NT2/D1 (cell line): ENCODE measurements around the gene TKT.

Experiments
- DNase-seq: peaks from one replicate; pipeline ENCODE4 v3.0.0-alpha.2; 2011; ENCODE audit warnings: low read depth, low spot score
- H3K27me3 ChIP-seq: 2 replicates; pipeline ENCODE4 v1.6.0; 2011; ENCODE audit warnings: mild to moderate bottlenecking; ENCODE audit not compliant: insufficient read length, insufficient read depth
- H3K36me3 ChIP-seq: 2 replicates; pipeline ENCODE4 v1.6.1; 2011; ENCODE audit warnings: mild to moderate bottlenecking, low read length, mixed read lengths; ENCODE audit not compliant: insufficient read depth, insufficient read length
- H3K4me1 ChIP-seq: 2 replicates; pipeline ENCODE4 v1.5.1; 2011; ENCODE audit not compliant: insufficient read depth, insufficient read length
- H3K4me3 ChIP-seq: 2 replicates; pipeline ENCODE4 v1.5.1; 2011; ENCODE audit warnings: low read depth; ENCODE audit not compliant: insufficient read length
- H3K9ac ChIP-seq: 2 replicates; pipeline ENCODE4 v1.6.0; 2011; ENCODE audit warnings: low read depth; ENCODE audit not compliant: insufficient read length
- H3K9me3 ChIP-seq: 2 replicates; pipeline ENCODE4 v1.5.1; 2011; ENCODE audit warnings: mild to moderate bottlenecking, low read length; ENCODE audit not compliant: insufficient read depth
- SUZ12 ChIP-seq: IDR thresholded peaks from 2 replicates; pipeline ENCODE4 v1.6.1; 2011; ENCODE audit not compliant: insufficient read length, insufficient read depth; ENCODE audit errors: extremely low read depth
- YY1 ChIP-seq: IDR thresholded peaks from 2 replicates; pipeline ENCODE4 v1.6.1; 2011; ENCODE audit not compliant: insufficient read length, insufficient read depth
- ZNF274 ChIP-seq: IDR thresholded peaks from 2 replicates; pipeline ENCODE4 v1.6.1; 2011; ENCODE audit warnings: mild to moderate bottlenecking, low read depth, low read length

The TKT gene

DNA sequence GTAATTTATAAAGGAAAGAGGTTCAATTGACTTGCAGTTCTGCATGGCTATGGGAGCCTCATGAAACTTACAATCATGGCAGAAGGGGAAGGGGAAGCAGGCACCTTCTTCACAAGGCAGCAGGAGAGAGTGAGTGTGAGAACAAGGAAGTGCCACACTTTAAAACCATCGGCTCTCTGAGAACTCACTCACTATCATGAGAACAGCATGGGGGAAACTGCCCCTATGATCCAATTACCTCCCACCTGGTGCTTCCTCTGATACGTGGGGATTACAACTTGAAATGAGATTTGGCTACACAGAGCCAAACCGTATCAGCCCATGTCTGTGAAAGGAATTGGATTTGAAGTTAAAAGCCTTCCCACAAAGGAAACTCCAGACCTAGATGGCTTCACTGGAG, 39.1 kb downstream of the TKT start:
- H3K27me3 ChIP-seq, result no peaks in the 10 kb centered on the region
- peaks cover 2% of the 10 kb centered on the region for H3K4me1 ChIP-seq
- TF ChIP-seq ZNF274, result no peak
- no peak for TF ChIP-seq YY1
- no peak for TF ChIP-seq SUZ12
- H3K9me3 ChIP-seq, result no peaks in the 10 kb centered on the region
- no peak for DNase-seq
- H3K4me3 ChIP-seq, result no peak overlapping the region
- no peaks in the 10 kb centered on the region for H3K36me3 ChIP-seq
- H3K9ac ChIP-seq, result no peak overlapping the region

DNA sequence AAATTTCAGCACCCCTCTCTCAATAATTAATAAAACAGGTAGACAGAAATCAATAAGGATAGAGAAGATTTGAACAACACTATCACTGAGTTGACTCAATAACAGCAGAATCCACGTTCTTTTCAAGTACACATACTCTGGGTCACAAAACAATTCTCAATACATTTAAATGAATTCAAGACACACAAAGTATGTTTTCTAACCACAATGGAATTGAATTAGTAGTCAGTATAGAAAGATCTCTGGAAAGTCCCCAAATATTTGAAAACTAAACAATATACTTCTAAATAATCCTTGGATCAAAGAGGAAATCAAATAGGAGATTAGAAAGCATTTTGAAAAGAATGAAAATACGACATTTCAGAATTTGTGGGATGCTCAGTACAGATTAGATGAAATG, 40.0 kb downstream of the TKT start:
- no peak for TF ChIP-seq ZNF274
- TF ChIP-seq SUZ12, result no peak
- TF ChIP-seq YY1, result no peak
- DNase-seq, result no peak
- Histone ChIP-seq H3K27me3 (no peaks in the 10 kb centered on the region), H3K9ac (no peak overlapping the region), H3K4me3 (no peak overlapping the region), H3K4me1 (peaks cover 2% of the 10 kb centered on the region), H3K36me3 (no peaks in the 10 kb centered on the region), H3K9me3 (no peaks in the 10 kb centered on the region)

DNA sequence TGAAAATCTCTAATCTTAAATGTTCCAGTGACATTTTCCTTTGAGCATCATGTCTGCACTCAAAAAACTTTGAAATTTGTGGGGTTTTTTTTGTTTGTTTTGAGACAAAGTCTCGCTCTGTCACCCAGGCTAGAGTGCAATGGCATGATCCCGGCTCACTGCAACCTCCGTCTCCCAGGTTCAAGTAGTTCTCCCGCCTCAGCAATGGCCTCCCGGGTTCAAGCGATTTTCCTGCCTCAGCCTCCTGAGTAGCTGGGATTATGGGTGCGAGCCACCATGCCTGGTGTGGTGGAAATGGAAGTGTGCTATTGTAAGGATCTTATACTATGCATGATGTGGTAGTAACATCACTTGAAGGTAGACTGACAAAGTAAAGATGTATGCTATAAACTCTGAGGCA, 42.5 kb downstream of the TKT start:
- TF ChIP-seq YY1 (no peak), SUZ12 (no peak), ZNF274 (no peak)
- Histone ChIP-seq H3K4me1 (peaks cover 2% of the 10 kb centered on the region), H3K27me3 (no peaks in the 10 kb centered on the region), H3K4me3 (no peak overlapping the region), H3K9me3 (peaks cover 14% of the 10 kb centered on the region), H3K9ac (no peak overlapping the region), H3K36me3 (no peaks in the 10 kb centered on the region)
- no peak for DNase-seq

DNA sequence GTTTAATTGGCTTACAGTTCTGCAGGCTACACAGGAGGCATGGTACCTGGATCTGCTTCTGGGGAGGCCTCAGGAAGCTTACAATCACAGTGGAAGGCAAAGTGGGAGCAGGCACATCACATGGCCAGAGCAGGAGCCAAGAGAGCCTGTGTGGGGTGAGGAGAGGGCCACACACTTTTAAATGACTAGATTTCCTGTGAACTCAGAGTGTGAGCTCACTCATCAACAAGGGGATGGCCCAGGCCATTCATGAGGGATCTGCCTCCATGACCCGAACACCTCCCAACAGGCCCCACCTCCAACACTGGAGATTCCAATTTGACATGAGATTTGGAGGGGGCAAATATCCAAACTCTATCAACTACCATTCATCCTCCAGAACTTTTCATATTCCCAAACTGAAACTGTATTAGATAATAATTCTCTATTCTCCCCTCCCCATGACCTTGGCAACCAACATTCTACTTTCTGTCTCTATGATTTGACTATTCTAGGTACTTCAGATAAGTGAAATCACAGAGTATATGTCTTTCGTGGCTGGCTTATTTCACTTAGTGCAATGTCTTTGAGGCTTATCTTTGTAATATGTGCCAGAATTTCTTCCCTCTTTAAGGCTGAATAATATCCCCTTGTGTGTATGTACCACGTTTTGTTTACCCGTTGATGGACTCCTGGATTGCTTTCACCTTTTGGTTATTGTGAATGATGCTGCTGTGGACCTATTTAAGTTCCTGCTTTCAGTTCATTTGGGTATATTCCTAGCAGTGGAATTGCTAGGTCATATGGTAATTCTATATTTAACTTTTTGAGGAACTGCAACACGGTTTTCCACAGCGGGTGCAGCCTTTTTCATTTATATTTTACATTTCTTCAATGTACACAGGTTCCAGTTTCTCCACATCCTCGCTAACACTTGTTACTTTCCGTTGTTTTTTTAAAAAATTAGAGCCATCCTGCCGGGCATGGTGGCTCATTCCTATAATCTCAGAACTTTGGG, 43.8 kb downstream of the TKT start:
- DNase-seq, result no peak
- Histone ChIP-seq H3K9me3 (peaks cover 19% of the 10 kb centered on the region), H3K36me3 (no peaks in the 10 kb centered on the region), H3K4me1 (no peaks in the 10 kb centered on the region), H3K27me3 (no peaks in the 10 kb centered on the region), H3K4me3 (no peak overlapping the region), H3K9ac (no peak overlapping the region)
- no peak for TF ChIP-seq YY1
- no peak for TF ChIP-seq SUZ12

DNA sequence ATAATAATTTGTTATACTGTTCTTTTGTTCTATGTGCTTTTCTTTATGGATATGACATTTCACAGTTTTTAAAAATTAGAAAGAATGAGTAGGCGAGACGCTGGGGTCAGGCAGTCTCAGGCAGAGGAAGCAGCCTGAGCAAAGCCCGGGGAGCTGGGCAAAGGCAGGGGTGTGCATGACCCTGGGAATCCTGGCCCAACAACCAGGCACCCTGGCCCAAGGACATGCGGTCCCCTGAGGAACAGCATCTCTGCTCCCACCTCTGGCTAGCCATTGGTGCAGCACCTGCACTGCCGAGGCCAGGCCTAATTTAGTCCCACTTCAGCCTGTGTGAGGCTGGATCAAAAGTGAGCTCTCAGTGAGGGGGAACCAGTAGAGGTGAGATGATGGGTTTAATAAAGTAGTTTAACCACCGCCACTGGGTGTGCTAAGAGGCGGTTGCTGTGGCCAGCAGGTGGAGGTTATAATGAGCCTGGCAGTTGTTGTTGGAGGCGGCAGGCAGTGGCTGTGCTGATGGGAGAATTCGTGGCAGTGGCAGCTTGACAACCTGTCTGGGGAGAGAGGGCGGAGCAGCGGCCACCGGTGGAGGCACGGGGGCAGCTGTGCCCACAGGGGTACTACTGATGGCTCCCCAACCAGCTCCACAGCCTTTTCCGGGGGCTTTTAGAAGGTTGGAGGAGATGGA, 53.3 kb downstream of the TKT start:
- Histone ChIP-seq H3K9ac (no peak overlapping the region), H3K27me3 (no peaks in the 10 kb centered on the region), H3K4me1 (no peaks in the 10 kb centered on the region), H3K36me3 (no peaks in the 10 kb centered on the region), H3K4me3 (no peak overlapping the region), H3K9me3 (no peaks in the 10 kb centered on the region; the same call in 1 of the 2 replicates)
- TF ChIP-seq SUZ12 (no peak), ZNF274 (no peak), YY1 (no peak)
- no peak for DNase-seq

DNA sequence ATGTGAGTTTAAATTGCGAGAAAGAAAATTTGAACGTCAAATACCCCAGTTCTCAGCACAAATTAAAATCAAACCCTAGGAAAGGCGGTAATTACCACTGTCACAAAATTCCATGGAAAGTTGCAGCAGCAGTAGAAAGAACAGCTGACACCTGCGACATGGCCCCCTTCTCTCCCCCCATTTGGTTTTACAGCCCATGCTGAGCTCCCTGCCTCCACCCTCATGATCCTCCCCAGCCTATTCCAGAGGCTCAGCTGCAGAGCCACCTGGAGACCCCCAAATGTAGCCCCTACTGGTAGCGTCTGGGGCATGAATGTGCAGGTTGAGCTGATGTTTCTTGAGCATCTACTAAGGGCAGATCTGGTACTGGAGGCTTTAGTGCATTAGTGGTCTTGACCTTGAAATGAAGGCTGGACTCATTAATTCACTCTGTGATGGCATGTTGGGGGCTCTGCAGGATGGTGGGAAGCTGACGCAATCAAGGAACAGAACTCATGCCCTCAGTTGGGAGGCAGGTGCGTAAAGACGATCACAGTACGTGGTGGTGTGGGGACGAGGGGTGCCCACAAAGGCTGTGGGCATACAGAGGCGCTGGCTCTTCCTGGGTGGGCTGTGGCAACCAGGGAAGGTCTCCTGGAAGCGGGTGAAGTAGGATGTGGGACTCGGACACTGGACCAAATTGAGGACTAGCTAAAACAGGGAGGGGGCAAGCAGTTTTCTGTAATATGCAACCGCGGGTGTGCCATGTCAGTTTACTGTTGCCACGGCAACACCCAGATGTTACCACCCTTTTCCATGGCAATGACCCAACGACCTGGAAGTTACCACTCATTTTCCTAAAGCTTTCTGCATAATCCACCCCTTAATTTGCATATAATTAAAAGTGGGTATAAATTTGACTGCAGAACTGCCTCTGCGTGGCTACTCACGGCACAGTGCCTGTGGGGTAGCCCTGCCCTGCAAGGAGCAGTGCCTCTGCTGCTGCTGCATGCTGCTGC, 55.0 kb downstream of the TKT start:
- no peak overlapping the region for H3K9ac ChIP-seq
- H3K9me3 ChIP-seq, result no peaks in the 10 kb centered on the region; the same call in 1 of the 2 replicates
- H3K36me3 ChIP-seq, result no peaks in the 10 kb centered on the region
- H3K4me3 ChIP-seq, result no peak overlapping the region
- no peak for TF ChIP-seq ZNF274
- TF ChIP-seq SUZ12, result no peak
- TF ChIP-seq YY1, result no peak
- no peak for DNase-seq
- no peaks in the 10 kb centered on the region for H3K27me3 ChIP-seq
- peaks cover 4% of the 10 kb centered on the region for H3K4me1 ChIP-seq
